Activated B cell treated with CpG ODN at 0.5 μM for 24 hours (primary cell): ENCODE results near the gene CNR1. TPM values are rescaled to one million over a fixed set of nuclear protein-coding genes. Genes with fewer than 3 reads are reported as not detected.

ENCODE experiments used
- ATAC-seq: fragments of 200-7000 bp; cut with Tn5 transposase; one replicate; pipeline ENCODE4 v1.10.0; 2021; ENCODE audit warnings: low read depth, mild to moderate bottlenecking, moderate library complexity
- CTCF ChIA-PET: fragments of 350-600 bp; sonication (Branson Sonifier 250); formaldehyde crosslinking; loops from one replicate; lab custom pipeline; 2021; ENCODE audit warnings: antibody characterized with exemption; lab: Charles Lee
- POLR2A ChIA-PET: fragments of 350-600 bp; sonication (Branson Sonifier 250); formaldehyde crosslinking; loops from one replicate; lab custom pipeline; 2021; ENCODE audit warnings: antibody characterized with exemption; lab: Charles Lee
- DNase-seq: peaks from one replicate; pipeline ENCODE4 v3.0.0; 2022
- H3K27ac Mint-ChIP-seq: one replicate; pipeline ENCODE4 v1.8.0; 2020; ENCODE audit warnings: mixed read lengths
- H3K27me3 Mint-ChIP-seq: one replicate; pipeline ENCODE4 v1.8.0; 2021; ENCODE audit warnings: mixed read lengths
- H3K36me3 Mint-ChIP-seq: one replicate; pipeline ENCODE4 v1.8.0; 2021; ENCODE audit warnings: low read depth, mixed read lengths
- H3K4me1 Mint-ChIP-seq: one replicate; pipeline ENCODE4 v1.8.0; 2021; ENCODE audit warnings: mixed read lengths
- H3K4me3 Mint-ChIP-seq: one replicate; pipeline ENCODE4 v1.8.0; 2020; ENCODE audit warnings: mild to moderate bottlenecking, mixed read lengths
- H3K9me3 Mint-ChIP-seq: one replicate; pipeline ENCODE4 v1.8.0; 2020; ENCODE audit warnings: mixed read lengths
- intact Hi-C: fragments of 100-400 bp; cut with micrococcal nuclease; formaldehyde crosslinking; loops from one replicate; pipeline ENCODE4 v1.15.1; 2024
- total RNA-seq: library from RNA; stranded (reverse); gene quantifications from 2 replicates; pipeline ENCODE4 v1.2.3, GENCODE V29; 2022
- TF ChIP-seq, protein P1 (sequence below): fragments of 200-600 bp; IDR thresholded peaks from one replicate; pipeline ENCODE4 v1.8.0; 2022; ENCODE audit warnings: antibody characterized with exemption, mild to moderate bottlenecking

Gene CNR1
- total RNA-seq, 1 donor from 2014 or later = 4.4 TPM

DNA sequence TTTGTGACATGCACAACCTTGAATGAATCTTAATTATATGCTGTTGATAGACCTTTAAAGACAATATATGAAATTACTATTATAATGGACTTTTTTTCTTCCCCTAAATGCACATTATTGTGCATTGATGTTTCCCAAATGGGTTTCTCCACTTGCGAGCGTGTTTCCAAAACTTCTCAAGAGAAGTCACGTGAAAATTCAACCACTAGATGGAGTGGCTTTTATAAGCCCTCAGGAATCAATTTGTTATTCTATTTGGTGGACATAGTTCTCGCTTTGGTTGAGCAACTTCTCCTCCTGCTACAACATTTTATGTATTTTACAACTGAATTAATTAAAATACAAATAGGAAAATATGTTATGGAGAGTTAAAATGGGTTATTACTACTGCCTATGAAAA lies 9.0 kb downstream of the CNR1 start:
- TF ChIP-seq, protein P1, sequence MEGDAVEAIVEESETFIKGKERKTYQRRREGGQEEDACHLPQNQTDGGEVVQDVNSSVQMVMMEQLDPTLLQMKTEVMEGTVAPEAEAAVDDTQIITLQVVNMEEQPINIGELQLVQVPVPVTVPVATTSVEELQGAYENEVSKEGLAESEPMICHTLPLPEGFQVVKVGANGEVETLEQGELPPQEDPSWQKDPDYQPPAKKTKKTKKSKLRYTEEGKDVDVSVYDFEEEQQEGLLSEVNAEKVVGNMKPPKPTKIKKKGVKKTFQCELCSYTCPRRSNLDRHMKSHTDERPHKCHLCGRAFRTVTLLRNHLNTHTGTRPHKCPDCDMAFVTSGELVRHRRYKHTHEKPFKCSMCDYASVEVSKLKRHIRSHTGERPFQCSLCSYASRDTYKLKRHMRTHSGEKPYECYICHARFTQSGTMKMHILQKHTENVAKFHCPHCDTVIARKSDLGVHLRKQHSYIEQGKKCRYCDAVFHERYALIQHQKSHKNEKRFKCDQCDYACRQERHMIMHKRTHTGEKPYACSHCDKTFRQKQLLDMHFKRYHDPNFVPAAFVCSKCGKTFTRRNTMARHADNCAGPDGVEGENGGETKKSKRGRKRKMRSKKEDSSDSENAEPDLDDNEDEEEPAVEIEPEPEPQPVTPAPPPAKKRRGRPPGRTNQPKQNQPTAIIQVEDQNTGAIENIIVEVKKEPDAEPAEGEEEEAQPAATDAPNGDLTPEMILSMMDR = no peak
- intact Hi-C loops = no loop called here
- no peak for DNase-seq

DNA sequence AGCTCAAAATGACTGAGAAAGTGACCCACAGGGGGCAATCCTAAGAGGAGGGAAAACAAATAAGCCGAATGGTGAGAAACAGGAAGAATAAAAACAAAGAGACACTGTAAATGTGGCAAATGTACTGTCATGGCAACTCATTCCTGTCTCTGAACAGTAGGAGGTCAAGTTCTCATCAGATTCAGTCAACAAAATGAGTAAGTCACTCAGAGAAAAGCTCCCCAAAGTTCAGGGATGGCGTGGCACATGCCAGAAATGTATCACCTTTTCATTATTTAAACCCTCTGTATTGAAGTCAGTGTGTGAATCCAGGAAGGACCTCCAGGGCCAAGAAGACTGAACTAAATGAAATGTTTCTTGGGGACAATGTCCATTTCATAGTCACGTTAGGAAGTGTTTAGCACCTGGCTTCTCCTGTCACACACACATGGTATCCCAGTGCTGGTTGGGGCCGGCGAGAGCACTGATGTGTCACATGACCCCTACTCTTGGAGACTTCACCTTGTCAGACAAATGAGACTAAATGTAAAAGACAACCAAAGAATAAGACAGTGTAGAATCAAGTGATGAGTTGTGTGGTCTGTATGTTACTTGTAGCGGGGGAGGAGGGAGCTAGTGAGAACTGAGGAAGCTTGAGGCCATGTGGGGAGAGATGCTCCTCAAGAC lies 20.7 kb downstream of the CNR1 start:
- CTCF ChIA-PET = interaction anchor here (1.4 kb wide), 1 partner anchor 92 kb away, joined by 3 read pairs; no protein-coding TSS in a partner anchor
- TF ChIP-seq, protein P1 = no peak
- ATAC-seq (no peak), DNase-seq (no peak)
- Mint-ChIP-seq H3K4me1 (peaks cover 49% of the 10 kb centered on the region), H3K36me3 (no peaks in the 10 kb centered on the region), H3K27me3 (no peaks in the 10 kb centered on the region), H3K27ac (peak overlapping the region; percentile 53), H3K4me3 (no peak overlapping the region), H3K9me3 (no peaks in the 10 kb centered on the region)
- intact Hi-C loops = loop anchor here (10.0 kb wide), 1 partner anchor 991 kb away; the partner anchor contains the start of gene ZNF292
- POLR2A ChIA-PET = interaction anchor here (0.6 kb wide), 1 partner anchor 27 kb away, joined by 4 read pairs; no protein-coding TSS in a partner anchor

More for the DNA sequence above, 9.0 kb downstream of the CNR1 start:
- H3K36me3 Mint-ChIP-seq = no peaks in the 10 kb centered on the region
- no peak for ATAC-seq
- peaks cover 5% of the 10 kb centered on the region for H3K4me1 Mint-ChIP-seq
- no peaks in the 10 kb centered on the region for H3K27me3 Mint-ChIP-seq
- CTCF ChIA-PET = no interaction called here
- H3K9me3 Mint-ChIP-seq = no peaks in the 10 kb centered on the region
- no peak overlapping the region for H3K4me3 Mint-ChIP-seq
- no peak overlapping the region for H3K27ac Mint-ChIP-seq
- POLR2A ChIA-PET = no interaction called here

DNA sequence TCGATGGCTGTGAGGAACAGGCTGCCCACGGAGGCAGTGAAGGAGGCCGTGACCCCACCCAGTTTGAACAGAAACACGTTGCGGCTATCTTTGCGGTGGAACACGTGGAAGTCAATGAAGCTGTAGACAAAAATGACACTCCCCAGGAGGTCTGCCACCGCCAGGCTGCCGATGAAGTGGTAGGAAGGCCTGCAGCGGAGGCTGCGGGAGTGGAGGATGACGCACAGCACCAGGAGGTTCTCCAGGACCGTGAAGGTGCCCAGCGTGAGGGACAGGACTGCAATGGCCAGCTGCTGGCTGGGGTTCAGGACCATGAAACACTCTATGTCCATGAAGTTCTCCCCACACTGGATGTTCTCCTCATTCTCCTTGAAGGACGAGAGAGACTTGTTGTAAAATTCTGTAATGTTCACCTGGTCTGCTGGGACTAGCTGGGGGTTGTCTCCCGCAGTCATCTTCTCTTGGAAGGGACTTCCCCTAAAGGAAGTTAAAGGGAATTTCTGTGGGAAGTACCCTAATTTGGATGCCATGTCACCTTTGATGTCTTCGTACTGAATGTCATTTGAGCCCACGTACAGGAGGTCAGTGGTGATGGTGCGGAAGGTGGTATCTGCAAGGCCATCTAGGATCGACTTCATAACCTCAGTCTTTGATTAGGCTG lies 21.4 kb downstream of the CNR1 start:
- Mint-ChIP-seq H3K27me3 (no peaks in the 10 kb centered on the region), H3K4me1 (peaks cover 55% of the 10 kb centered on the region), H3K4me3 (no peak overlapping the region), H3K36me3 (no peaks in the 10 kb centered on the region), H3K9me3 (no peaks in the 10 kb centered on the region), H3K27ac (peak overlapping the region; percentile 53)
- intact Hi-C loops = loop anchor here (5.0 to 10.0 kb wide), 2 partner anchors 93 to 990 kb away; partner anchors contain the start of gene ZNF292
- TF ChIP-seq, protein P1 = no peak
- POLR2A ChIA-PET = no interaction called here
- DNase-seq = no peak
- no peak for ATAC-seq
- CTCF ChIA-PET = interaction anchor here (1.4 kb wide), 1 partner anchor 93 kb away, joined by 3 read pairs; no protein-coding TSS in a partner anchor

DNA sequence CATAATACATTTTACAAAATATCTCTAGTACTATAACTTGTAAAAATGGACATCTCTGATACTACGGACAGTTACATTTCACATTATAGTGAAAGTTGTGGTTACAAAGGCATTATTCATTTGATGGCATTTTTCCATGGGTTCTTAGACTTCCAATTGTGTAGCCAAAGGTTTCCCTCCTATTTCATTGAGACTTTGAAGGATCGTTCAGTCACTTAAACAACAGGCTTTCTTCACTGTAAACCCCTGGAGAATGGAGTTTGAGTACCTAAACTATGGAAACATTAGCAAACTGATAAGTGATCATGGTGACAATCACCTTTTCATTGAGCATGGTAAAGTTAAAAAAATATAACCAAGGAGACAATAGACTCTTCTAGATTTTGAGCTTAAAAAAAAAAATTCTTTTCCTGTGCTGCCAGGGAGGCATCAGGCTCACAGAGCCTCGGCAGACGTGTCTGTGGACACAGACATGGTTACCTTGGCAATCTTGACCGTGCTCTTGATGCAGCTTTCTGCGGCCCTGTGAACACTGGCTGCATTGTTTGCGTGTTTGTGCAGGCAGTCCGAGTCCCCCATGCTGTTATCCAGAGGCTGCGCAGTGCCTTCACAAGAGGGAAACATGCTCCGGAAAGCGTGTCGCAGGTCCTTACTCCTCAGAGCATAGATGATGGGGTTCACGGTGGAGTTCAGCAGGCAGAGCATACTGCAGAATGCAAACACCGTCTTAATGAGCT lies 22.6 kb downstream of the CNR1 start:
- Mint-ChIP-seq H3K9me3 (no peaks in the 10 kb centered on the region), H3K4me1 (peaks cover 55% of the 10 kb centered on the region), H3K27me3 (no peaks in the 10 kb centered on the region), H3K4me3 (no peak overlapping the region), H3K36me3 (no peaks in the 10 kb centered on the region), H3K27ac (peak overlapping the region; percentile 14)
- intact Hi-C loops = loop anchor here (2.0 to 10.0 kb wide), 3 partner anchors 94 to 989 kb away; partner anchors contain the start of gene ZNF292
- TF ChIP-seq, protein P1 = no peak
- no peak for DNase-seq
- ChIA-PET POLR2A (no interaction called here), CTCF (no interaction called here)
- no peak for ATAC-seq
